K562 (cell line): ENCODE results near the gene NYAP2. TPM values are rescaled to one million over a fixed set of nuclear protein-coding genes. Genes with fewer than 3 reads are reported as not detected.

Experiments used
- ATAC-seq: fragments of 200-7000 bp; cut with Tn5 transposase; 3 replicates; pipeline ENCODE4 v1.9.1; 2020; ENCODE audit warnings: moderate library complexity
- BruUV-seq: library from RNA; stranded (reverse); fragments of 400-500 nt; replicated peaks from 2 replicates; lab custom pipeline; 2021; lab: Mats Ljungman, UMichigan
- CTCF ChIA-PET: fragments of 300-600 bp; formaldehyde crosslinking; extraction: SDS; loops from one replicate; lab custom pipeline; 2021; ENCODE audit warnings: low intra/inter-chr PET ratio; lab: Yijun Ruan, JAX
- POLR2A ChIA-PET: fragments of 300-600, 350-650 bp; sonication (Branson Sonifier 250); formaldehyde crosslinking; extraction: SDS; loops from one replicate; lab custom pipeline; 2021; ENCODE audit warnings: antibody characterized with exemption, inconsistent platforms; lab: Yijun Ruan, JAX
- DNase-seq, 4 experiments: peaks; one replicate each; pipeline versions ENCODE4 v3.0.0 to v3.0.0-alpha.2; 2011 to 2018; ENCODE audit warnings: low spot score in 3 of 4, mixed read lengths in 3 of 4; ENCODE audit errors: extremely low read depth in 1 of 4
- FAIRE-seq: peaks from 2 replicates; lab custom pipeline; 2011; peaks lifted over from hg19 to GRCh38; lab: Jason Lieb, UNC
- H2AFZ ChIP-seq: 2 replicates; pipeline ENCODE4 v1.6.0; 2011; ENCODE audit warnings: low read depth, low read length, control low read depth, inconsistent platforms
- H3K27ac ChIP-seq: fragments of 200-600 bp; 3 replicates; pipeline ENCODE4 v1.8.0; 2011; ENCODE audit warnings: low read depth, mild to moderate bottlenecking, control low read depth, inconsistent platforms, low read length, moderate library complexity, mixed read lengths; ENCODE audit errors: extremely low read depth
- H3K27me3 ChIP-seq, 2 experiments: fragments of 300-600 bp in 1 of 2; 2 replicates in 1 of 2; 3 replicates in 1 of 2; pipeline versions ENCODE4 v1.6.0 to v1.8.0; 2011; ENCODE audit warnings: inconsistent platforms in 2 of 2, low read length in 2 of 2, mild to moderate bottlenecking in 1 of 2, mixed read lengths in 1 of 2, moderate library complexity in 1 of 2; ENCODE audit not compliant: control insufficient read depth in 2 of 2, insufficient read depth in 2 of 2
- H3K36me3 ChIP-seq: fragments of 300-600 bp; 3 replicates; pipeline ENCODE4 v1.8.0; 2011; ENCODE audit warnings: mild to moderate bottlenecking, low read length, inconsistent platforms; ENCODE audit not compliant: control insufficient read depth, insufficient read depth
- H3K4me1 ChIP-seq, 2 experiments: fragments of 200-600 bp in 1 of 2; replicated peaks in 1 of 2; 2 replicates in 1 of 2; 3 replicates in 1 of 2; pipeline versions ENCODE4 v1.5.1 to v1.8.0; 2011; ENCODE audit warnings: inconsistent platforms in 2 of 2, low read length in 2 of 2, mild to moderate bottlenecking in 1 of 2, mixed read lengths in 1 of 2, moderate library complexity in 1 of 2; ENCODE audit not compliant: control insufficient read depth in 2 of 2, insufficient read depth in 2 of 2
- H3K4me2 ChIP-seq: 2 replicates; pipeline ENCODE4 v1.6.1; 2011; ENCODE audit warnings: low read length, control low read depth, inconsistent platforms, mixed read lengths; ENCODE audit not compliant: insufficient read depth
- H3K4me3 ChIP-seq: fragments of 200-600 bp; sonication (generic), shearing (Covaris generic); 2 replicates; pipeline ENCODE4 v1.5.1; 2016; ENCODE audit warnings: control low read depth, inconsistent platforms
- H3K79me2 ChIP-seq: fragments of 200-600 bp; 3 replicates; pipeline ENCODE4 v1.8.0; 2011; ENCODE audit warnings: low read length, inconsistent platforms; ENCODE audit not compliant: control insufficient read depth, insufficient read depth
- H3K9ac ChIP-seq, 2 experiments: 2 replicates each; pipeline versions ENCODE4 v1.6.0 to v1.6.1; 2011; ENCODE audit warnings: low read depth in 2 of 2, low read length in 2 of 2, control low read depth in 1 of 2, inconsistent platforms in 1 of 2, mild to moderate bottlenecking in 1 of 2, mixed read lengths in 1 of 2; ENCODE audit not compliant: insufficient read depth in 1 of 2
- H3K9me1 ChIP-seq: one replicate; pipeline ENCODE4 v1.6.0; 2011; ENCODE audit warnings: inconsistent platforms, mild to moderate bottlenecking, low read length, moderate library complexity; ENCODE audit not compliant: control insufficient read depth, insufficient read depth
- H3K9me3 ChIP-seq: replicated peaks from 2 replicates; pipeline ENCODE4 v1.5.1; 2011; ENCODE audit warnings: low read depth, low read length, inconsistent platforms; ENCODE audit not compliant: control insufficient read depth, insufficient read depth
- H4K20me1 ChIP-seq: replicated peaks from 2 replicates; pipeline ENCODE4 v1.6.1; 2011; ENCODE audit warnings: low read length, inconsistent platforms, mixed read lengths; ENCODE audit not compliant: control insufficient read depth, insufficient read depth
- AFF4 ChIP-seq: sonication (generic); formaldehyde crosslinking; IDR thresholded peaks from 2 replicates; pipeline ENCODE4 v1.8.0; 2023; ENCODE audit warnings: mild to moderate bottlenecking, missing genetic modification reagents
- CHD4 ChIP-seq: fragments of 200-600 bp; sonication (generic); IDR thresholded peaks from 3 replicates; pipeline ENCODE4 v1.6.1; 2012; ENCODE audit warnings: low read depth, mild to moderate bottlenecking, mixed read lengths, low read length, inconsistent platforms; ENCODE audit not compliant: insufficient read depth, insufficient replicate concordance, poor library complexity, severe bottlenecking
- DMBX1 ChIP-seq: fragments of 250-450 bp; sonication (Bioruptor Pico); IDR thresholded peaks from 2 replicates; pipeline ENCODE4 v1.8.0; 2022; ENCODE audit warnings: inconsistent platforms, mild to moderate bottlenecking, moderate library complexity, borderline replicate concordance
- FOS ChIP-seq: IDR thresholded peaks from 3 replicates; pipeline ENCODE4 v1.6.1; 2011; ENCODE audit not compliant: insufficient read length; ENCODE audit errors: extremely low read depth
- KLF16 ChIP-seq: IDR thresholded peaks from 2 replicates; pipeline ENCODE4 v1.6.1; 2016; ENCODE audit warnings: antibody characterized with exemption
- NBN ChIP-seq: fragments of 450-650 bp; IDR thresholded peaks from 2 replicates; pipeline ENCODE4 v1.6.1; 2016; ENCODE audit warnings: low read depth, mild to moderate bottlenecking
- RBM14 ChIP-seq: fragments of 200-400 bp; formaldehyde crosslinking; IDR thresholded peaks from 2 replicates; pipeline ENCODE4 v1.6.1; 2018; ENCODE audit warnings: low read depth, mild to moderate bottlenecking, low read length, moderate library complexity, borderline replicate concordance; ENCODE audit not compliant: insufficient read depth
- RBM17 ChIP-seq: fragments of 200-400 bp; formaldehyde crosslinking; IDR thresholded peaks from 2 replicates; pipeline ENCODE4 v1.6.1; 2017; ENCODE audit warnings: low read depth, mild to moderate bottlenecking, low read length, borderline replicate concordance
- SIN3B ChIP-seq: fragments of 450-650 bp; IDR thresholded peaks from 2 replicates; pipeline ENCODE4 v1.6.1; 2017; ENCODE audit warnings: low read depth, mild to moderate bottlenecking, moderate library complexity
- SMAD1 ChIP-seq: fragments of 150-350 bp; IDR thresholded peaks from 2 replicates; pipeline ENCODE4 v1.6.1; 2014; ENCODE audit warnings: low read length, low read depth; ENCODE audit not compliant: partially characterized antibody
- SMC3 ChIP-seq: conservative IDR thresholded peaks from 2 replicates; pipeline ENCODE4 v1.6.1; 2011; ENCODE audit warnings: low read depth, low read length, improper control_type of control experiment; ENCODE audit not compliant: insufficient read depth
- TCF7 ChIP-seq: sonication (generic); IDR thresholded peaks from 2 replicates; pipeline ENCODE4 v1.6.1; 2016; ENCODE audit warnings: antibody characterized with exemption, borderline replicate concordance
- ZNF232 ChIP-seq: sonication (generic); formaldehyde crosslinking; IDR thresholded peaks from 2 replicates; pipeline ENCODE4 v1.8.0; 2022; ENCODE audit warnings: mild to moderate bottlenecking, missing genetic modification reagents
- WGBS: fragments of 100-300 bp; shearing (Covaris generic); methylation state at CpG from one replicate; pipeline ENCODE4 v1.1.6; 2016; ENCODE audit warnings: low coverage, mixed read lengths; ENCODE audit not compliant: insufficient coverage; ENCODE audit errors: missing lambda C conversion rate; 5-methylcytosine and 5-hydroxymethylcytosine counted together
- in situ Hi-C: fragments of 300-500 bp; cut with MboI; formaldehyde crosslinking; loops from 4 replicates; pipeline ENCODE4 v1.15.0; 2018; ENCODE audit warnings: inconsistent platforms, mixed read lengths
- intact Hi-C: fragments of 100-400 bp; cut with micrococcal nuclease; formaldehyde crosslinking; loops from 2 replicates; pipeline ENCODE4 v1.14.2; 2022
- polyA plus RNA-seq, 8 experiments: library from polyadenylated mRNA; depleted of rRNA in 4 of 8; stranded (reverse) in 5 of 8; unstranded in 3 of 8; fragments of >200 nt; fragmentation: Nextera tagmentation in 2 of 8; fragmentation: Illumina TruSeq in 1 of 8; extraction: Ambion mirVana in 2 of 8; extraction: Trizol in 1 of 8; gene quantifications; 2 replicates each; pipeline versions ENCODE4 v1.2.1 to v1.2.3, GENCODE V29; 2011 to 2014; ENCODE audit warnings: inconsistent platforms in 1 of 8, missing spikeins in 1 of 8
- total RNA-seq, 7 experiments: library from RNA; depleted of rRNA in 6 of 7; stranded (reverse); fragments of >200 nt in 6 of 7; fragmentation: Illumina TruSeq in 2 of 7; extraction: Trizol in 2 of 7; gene quantifications; 2 replicates each; pipeline versions ENCODE4 v1.2.1 to v1.2.3, GENCODE V29; 2011 to 2021; ENCODE audit warnings: low replicate concordance in 1 of 7

The NYAP2 gene
- total and polyA plus RNA-seq, 9 of the 15 experiments (the other 6 are each of a cell fraction or from before 2014, with no cell fraction given), result 0.03 to 0.04 (median 0.04) TPM; not detected in 3

- no peaks in the 10 kb centered on the region for H3K9me3 ChIP-seq
- H2AFZ ChIP-seq, result no peak overlapping the region
- no peaks in the 10 kb centered on the region for H3K9me1 ChIP-seq
- FAIRE-seq (no peak), ATAC-seq (no peak), DNase-seq (no peak)
- in situ Hi-C loops, result no loop called here
- no peak overlapping the region for H3K4me2 ChIP-seq
- H3K27me3 ChIP-seq, result no peaks in the 10 kb centered on the region
- CTCF ChIA-PET, result no interaction called here
- no TSS peak for BruUV-seq
- H3K36me3 ChIP-seq, result no peaks in the 10 kb centered on the region
- no peaks in the 10 kb centered on the region for H3K4me1 ChIP-seq
- intact Hi-C loops, result no loop called here
- H3K4me3 ChIP-seq, result no peak overlapping the region
- POLR2A ChIA-PET, result no interaction called here
- no peaks in the 10 kb centered on the region for H4K20me1 ChIP-seq
- TF ChIP-seq NBN (no peak), RBM14 (no peak), SMAD1 (no peak), RBM17 (no peak), CHD4 (no peak), DMBX1 (no peak)
- no peaks in the 10 kb centered on the region for H3K79me2 ChIP-seq
- H3K9ac ChIP-seq, result no peak overlapping the region
- H3K27ac ChIP-seq, result no peak overlapping the region
These were observed 32.8 kb upstream of the NYAP2 start for GRCh38 chr2:225366731-225367130.

GRCh38 chr2:225367482-225367881 is 32.0 kb upstream of the NYAP2 start:
- Histone ChIP-seq H3K27ac (no peak overlapping the region), H3K9ac (no peak overlapping the region), H3K4me1 (no peaks in the 10 kb centered on the region), H3K4me3 (no peak overlapping the region), H3K9me1 (no peaks in the 10 kb centered on the region), H3K27me3 (no peaks in the 10 kb centered on the region), H3K36me3 (no peaks in the 10 kb centered on the region), H2AFZ (no peak overlapping the region), H3K79me2 (no peaks in the 10 kb centered on the region), H4K20me1 (no peaks in the 10 kb centered on the region), H3K4me2 (no peak overlapping the region), H3K9me3 (no peaks in the 10 kb centered on the region)
- intact Hi-C loops, result no loop called here
- ATAC-seq, result no peak
- POLR2A ChIA-PET, result no interaction called here
- in situ Hi-C loops, result no loop called here
- 0% methylated on average over 1 of the region's 1 CpG for WGBS
- CTCF ChIA-PET, result no interaction called here
- no TSS peak for BruUV-seq
- FAIRE-seq, result no peak
- DNase-seq, result no peak
- TF ChIP-seq SIN3B, result no peak
- TF ChIP-seq SMC3, result no peak
- no peak for TF ChIP-seq ZNF232 (CRISPR knock-in tag)
- no peak for TF ChIP-seq FOS
- TF ChIP-seq TCF7, result no peak
- TF ChIP-seq AFF4, result no peak
- no peak for TF ChIP-seq KLF16
